CMK (cell line): ENCODE measurements around the gene SMIM11.
"Not testable (repeated sequence)": the region's sequence is repeated elsewhere in the genome, so short reads cannot be mapped to it uniquely, and the experiment has no call there.

Source experiments
- DNase-seq: peaks from one replicate; pipeline ENCODE4 v3.0.0-alpha.2; 2010; ENCODE audit warnings: low read depth

SMIM11 gene

GRCh38 chr21:34355570-34355969, 19.7 kb upstream of the SMIM11 start:
- no peak for DNase-seq

GRCh38 chr21:34357889-34358288, 17.4 kb upstream of the SMIM11 start:
- DNase-seq, result no peak

- DNase-seq, result no peak
These were observed 16.4 kb upstream of the SMIM11 start for GRCh38 chr21:34358866-34359265.

DNA sequence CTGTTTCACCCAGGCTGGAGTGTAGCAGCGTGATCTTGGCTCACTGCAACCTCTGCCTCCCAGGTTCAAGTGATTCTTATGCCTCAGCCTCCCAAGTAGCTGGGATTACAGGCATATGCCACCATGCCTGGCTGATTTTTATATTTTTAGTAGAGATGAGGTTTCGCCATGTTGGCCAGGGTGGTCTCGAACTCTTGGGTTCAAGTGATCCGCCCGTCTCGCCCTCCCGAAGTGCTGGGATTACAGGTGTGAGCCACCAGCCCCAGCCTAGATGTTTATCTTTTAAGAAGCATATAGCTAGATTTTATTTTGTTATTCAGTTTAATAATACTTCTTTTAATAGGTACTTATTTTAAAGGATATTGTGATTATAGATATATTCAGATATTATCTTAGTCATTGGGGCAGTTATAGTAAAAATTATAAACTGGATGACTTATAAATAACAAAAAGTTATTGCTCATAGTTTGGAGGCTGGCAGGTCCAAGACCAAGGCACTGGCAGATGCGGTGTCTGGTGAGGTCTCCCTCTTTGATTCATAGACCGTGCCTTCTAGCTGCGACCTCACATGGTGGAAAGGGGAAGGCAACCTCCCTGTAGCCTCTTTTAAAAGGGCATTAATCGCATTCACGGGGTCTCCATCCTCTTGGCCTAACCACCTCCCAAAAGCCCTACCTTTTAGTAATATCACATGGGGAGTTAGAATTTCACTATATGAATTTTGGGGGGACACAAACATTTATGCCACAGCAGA, 14.6 kb upstream of the SMIM11 start:
- no peak for DNase-seq

DNA sequence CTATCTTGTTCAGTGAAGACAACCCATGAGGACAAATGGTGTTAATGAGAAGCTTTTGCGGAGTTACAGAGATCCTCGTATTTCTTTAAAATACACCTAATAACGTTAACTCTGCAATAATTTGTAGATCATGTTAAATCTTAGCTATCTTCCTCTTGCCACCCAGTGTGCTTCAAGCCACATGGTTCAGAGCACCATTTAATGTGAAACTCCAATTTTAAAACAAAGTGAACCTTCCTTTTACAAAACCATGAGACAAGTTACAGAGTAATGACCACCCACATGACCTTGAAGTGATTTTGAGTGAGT, 13.2 kb upstream of the SMIM11 start:
- DNase-seq, result no peak

DNA sequence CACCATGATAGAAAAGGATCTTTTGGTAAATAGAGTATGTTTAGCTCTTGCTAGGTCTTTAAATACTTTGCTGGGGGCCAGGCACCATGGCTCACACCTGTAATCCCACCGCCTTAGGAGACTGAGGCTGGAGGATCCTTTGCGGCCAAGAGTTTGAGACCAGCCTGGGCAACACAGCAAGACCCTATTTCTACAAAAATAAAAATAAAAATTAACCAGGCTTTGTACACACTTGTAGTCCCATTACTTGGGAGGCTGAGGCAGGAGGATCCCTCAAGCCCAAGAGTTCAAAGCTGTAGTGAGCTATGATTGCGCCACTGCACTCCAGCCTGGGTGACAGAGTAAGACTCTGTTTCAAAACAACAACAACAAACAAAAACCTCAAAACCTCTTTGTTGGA, 12.6 kb upstream of the SMIM11 start:
- no peak for DNase-seq

DNA sequence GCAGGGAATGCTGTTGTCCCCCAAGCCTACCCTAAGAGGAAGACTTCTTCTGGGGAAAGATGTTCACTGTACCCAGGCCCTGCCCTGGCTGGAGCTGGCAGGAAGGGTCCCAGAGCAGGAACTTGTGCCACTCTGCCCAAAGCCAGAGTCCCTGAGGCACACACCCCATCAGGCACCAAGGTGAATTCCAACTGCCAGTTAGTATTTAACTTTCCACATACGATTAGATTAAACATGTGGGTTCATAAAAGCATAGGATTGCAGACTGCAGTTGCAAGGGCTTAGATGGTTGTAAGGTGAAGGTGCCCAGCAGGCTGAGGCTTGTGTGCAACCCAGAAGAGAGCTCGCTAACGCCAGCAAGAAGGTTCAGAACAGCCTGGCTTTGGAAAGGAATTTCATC, 11.6 kb upstream of the SMIM11 start, which contains the start of gene KCNE2:
TSS of gene KCNE2 (plus strand) at position 274 of the 400 bp plus-strand sequence. CDS start 6,473 bp downstream, outside the sequence.
- DNase-seq, result no peak

- no peak for DNase-seq
These were observed 10.4 kb upstream of the SMIM11 start for GRCh38 chr21:34364921-34365320.

DNA sequence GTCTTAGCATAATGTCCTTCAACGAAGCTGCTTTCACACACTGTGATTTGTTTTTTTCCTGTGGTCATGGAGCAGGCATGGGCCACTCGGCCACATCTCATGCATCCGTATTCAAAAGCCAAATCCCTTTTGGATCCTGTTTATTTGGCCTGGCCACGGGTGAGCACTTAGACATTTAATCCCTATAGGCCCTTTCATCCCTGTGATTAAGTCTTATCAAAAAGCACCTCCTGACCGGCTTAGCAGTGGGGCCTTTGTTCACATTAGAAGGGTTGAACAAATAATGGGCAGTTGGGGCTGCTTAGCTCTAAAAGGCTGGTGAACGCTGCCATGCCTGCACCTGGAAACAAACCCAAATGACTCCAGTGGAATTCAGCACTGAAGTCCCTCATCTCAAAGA, 9.5 kb upstream of the SMIM11 start:
- DNase-seq, result no peak

- DNase-seq, result no peak
These were observed 7.9 kb upstream of the SMIM11 start for GRCh38 chr21:34367320-34367935.

- no peak for DNase-seq
These were observed 5.6 kb upstream of the SMIM11 start for GRCh38 chr21:34369741-34370140.

DNA sequence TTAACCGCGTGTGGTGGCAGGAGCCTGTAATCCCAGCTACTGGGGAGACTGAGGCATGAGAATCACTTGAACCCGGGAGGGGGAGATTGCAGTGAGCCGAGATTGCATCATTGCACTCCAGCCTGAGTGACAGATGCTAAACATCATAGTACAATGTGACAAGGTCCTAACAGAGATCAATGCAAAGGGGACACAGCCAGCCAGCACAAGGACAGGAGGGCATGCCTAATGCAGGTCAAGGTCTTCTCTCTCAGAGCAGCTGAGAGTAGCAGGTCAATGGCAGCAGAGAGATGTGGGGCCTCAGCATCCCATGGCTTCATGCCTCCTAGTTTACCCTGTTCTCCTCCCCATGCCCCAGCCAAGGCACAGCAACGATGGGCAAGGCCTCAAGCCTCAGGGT, 3.0 kb upstream of the SMIM11 start:
- no peak for DNase-seq

DNA sequence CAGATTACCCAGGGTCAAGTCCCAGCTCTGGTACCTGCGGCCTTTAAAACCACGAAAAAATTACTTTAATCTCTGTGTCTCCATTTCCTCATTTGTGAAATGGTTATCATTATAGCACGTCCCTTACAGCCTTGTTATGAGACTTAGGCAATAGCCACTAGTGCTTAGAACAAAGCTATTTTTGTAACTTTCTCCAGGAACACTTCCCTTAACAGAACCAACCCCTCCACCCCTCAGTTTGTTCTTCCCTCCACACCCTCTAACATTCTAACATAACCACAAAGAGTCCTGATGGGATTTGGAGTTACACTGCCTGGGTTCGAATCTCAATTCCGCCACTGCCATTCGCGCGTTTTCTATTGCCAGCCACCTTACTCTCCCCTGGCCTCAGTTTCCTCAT, 845 bp upstream of the SMIM11 start:
- not testable (repeated sequence) for DNase-seq

- not testable (repeated sequence) for DNase-seq
These were observed 289 bp downstream of the SMIM11 start for GRCh38 chr21:34375619-34375972.

- DNase-seq, result not testable (repeated sequence)
These were observed 7.8 kb downstream of the SMIM11 start for GRCh38 chr21:34383138-34383537.

- not testable (repeated sequence) for DNase-seq
These were observed 8.6 kb downstream of the SMIM11 start for GRCh38 chr21:34383724-34384415.

DNA sequence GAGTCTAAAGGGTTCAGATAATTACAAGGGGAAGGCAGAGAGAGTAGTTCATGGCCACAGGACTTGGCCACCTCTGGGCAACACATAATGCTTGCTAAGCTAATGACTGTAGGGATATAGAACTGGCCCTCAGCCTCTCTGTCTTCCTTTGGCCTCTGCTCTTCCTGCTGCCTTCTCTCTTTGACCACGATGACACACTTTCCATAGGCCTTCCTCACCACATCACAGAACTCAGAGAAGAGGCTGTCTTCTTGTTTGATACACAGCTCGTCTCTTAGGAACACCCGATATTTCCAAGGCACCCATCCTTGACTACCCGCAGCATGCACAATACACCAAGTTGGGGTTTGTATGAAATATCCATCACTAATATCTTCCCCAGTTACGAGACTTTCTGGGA, 25.2 kb downstream of the SMIM11 start:
- not testable (repeated sequence) for DNase-seq

- DNase-seq, result not testable (repeated sequence)
These were observed 29.4 kb downstream of the SMIM11 start for GRCh38 chr21:34404742-34405141.

GRCh38 chr21:34405686-34406085, 30.4 kb downstream of the SMIM11 start:
- DNase-seq, result not testable (repeated sequence)

DNA sequence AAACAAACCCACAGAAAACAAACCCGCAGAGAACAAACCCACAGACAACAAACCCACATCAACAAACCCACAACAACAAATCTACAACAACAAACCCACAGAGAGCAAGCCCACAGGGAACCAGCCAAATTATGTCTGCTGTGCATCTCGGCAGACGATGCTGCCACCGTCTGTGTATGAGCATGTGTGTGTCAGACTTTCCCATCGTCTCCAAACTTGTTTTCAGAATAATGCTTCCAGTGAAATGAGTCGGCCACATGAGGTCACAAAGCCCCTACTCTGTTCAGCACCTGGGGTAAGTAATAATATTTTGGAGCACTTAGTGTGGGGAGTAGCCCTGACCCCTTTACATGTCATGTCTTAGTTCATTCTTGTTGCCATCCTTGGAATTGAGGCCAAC, 30.8 kb downstream of the SMIM11 start:
- not testable (repeated sequence) for DNase-seq

- DNase-seq, result not testable (repeated sequence)
These were observed 31.4 kb downstream of the SMIM11 start for GRCh38 chr21:34406676-34407075.

GRCh38 chr21:34407294-34407693, 32.0 kb downstream of the SMIM11 start:
- DNase-seq, result not testable (repeated sequence)

GRCh38 chr21:34417448-34418077, 42.3 kb downstream of the SMIM11 start:
- DNase-seq, result not testable (repeated sequence)
